ENCODE data around the gene MRPS25.

- TF ChIP-seq POLR2A (IDR thresholded peaks at IDR 0.05): no peak
- no peak for TF ChIP-seq POLR2AphosphoS5 (IDR thresholded peaks at IDR 0.05)
These were observed 17.0 kb upstream of the MRPS25 start for GRCh38 chr3:15081960-15082664.

All from suprapubic skin (tissue), 4 donors.